Duodenal mucosa (tissue), 2 donors: Measurements from ENCODE around the gene ZNF750.
A peak's percentile ranks its signal among the peaks of the same experiment; 100 is the strongest.

Experiments
- H3K27ac ChIP-seq: one replicate; pipeline ENCODE4 v1.7.0; 2013; ENCODE audit warnings: low read depth, low read length
- H3K27me3 ChIP-seq, 2 donors: one replicate each; pipeline ENCODE4 v1.7.0; 2013; ENCODE audit warnings: low read length in 2 of 2, control low read depth in 1 of 2; ENCODE audit not compliant: insufficient read depth in 2 of 2, control insufficient read depth in 1 of 2
- H3K36me3 ChIP-seq, 2 donors: one replicate each; pipeline ENCODE4 v1.7.0; 2013; ENCODE audit warnings: low read length in 2 of 2, control low read depth in 1 of 2; ENCODE audit not compliant: insufficient read depth in 2 of 2, control insufficient read depth in 1 of 2
- H3K4me1 ChIP-seq, 2 donors: one replicate each; pipeline ENCODE4 v1.7.0; 2013; ENCODE audit warnings: low read length in 2 of 2, control low read depth in 1 of 2; ENCODE audit not compliant: insufficient read depth in 2 of 2, control insufficient read depth in 1 of 2
- H3K4me3 ChIP-seq, 2 donors: one replicate each; pipeline ENCODE4 v1.7.0; 2013; ENCODE audit warnings: low read length in 2 of 2, low read depth in 1 of 2
- H3K9ac ChIP-seq, 2 donors: one replicate each; pipeline ENCODE4 v1.7.0; 2013; ENCODE audit warnings: low read length in 2 of 2, low read depth in 1 of 2
- H3K9me3 ChIP-seq, 2 donors: one replicate each; pipeline ENCODE4 v1.7.0; 2013; ENCODE audit warnings: low read length in 2 of 2, control low read depth in 1 of 2; ENCODE audit not compliant: control insufficient read depth in 1 of 2

ZNF750 gene

GRCh38 chr17:82845163-82845807, 5.5 kb upstream of the ZNF750 start:
- no peak overlapping the region for H3K9ac ChIP-seq
- H3K27ac ChIP-seq = no peak overlapping the region
- H3K27me3 ChIP-seq = no peaks in the 10 kb centered on the region
- no peak overlapping the region for H3K4me3 ChIP-seq
- no peaks in the 10 kb centered on the region for H3K36me3 ChIP-seq
- H3K4me1 ChIP-seq = peaks cover 0 to 4% of the 10 kb centered on the region in 2 donors
- H3K9me3 ChIP-seq = no peaks in the 10 kb centered on the region

DNA sequence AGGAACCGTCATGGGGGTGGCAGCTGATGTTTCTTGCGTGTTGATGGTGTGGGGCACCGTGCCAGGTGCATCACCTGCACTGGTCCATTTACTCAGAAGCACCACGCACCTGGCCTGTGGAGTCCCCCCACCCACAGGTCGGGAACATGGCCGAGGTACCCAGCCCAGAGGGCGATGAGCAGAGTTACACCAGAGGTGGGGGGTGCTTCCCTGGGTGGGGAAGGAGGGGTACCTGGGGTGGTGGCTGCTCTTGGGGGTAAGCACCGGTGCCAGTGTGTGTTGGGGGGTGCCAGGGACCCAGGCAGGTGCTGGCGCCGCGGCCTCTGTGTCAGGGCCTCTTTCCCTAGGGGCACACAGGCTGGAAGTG, 5.0 kb upstream of the ZNF750 start:
- Histone ChIP-seq H3K27ac (no peak overlapping the region), H3K4me3 (no peak overlapping the region), H3K9ac (no peak overlapping the region), H3K36me3 (no peaks in the 10 kb centered on the region), H3K4me1 (peaks cover 0 to 4% of the 10 kb centered on the region in 2 donors), H3K9me3 (no peaks in the 10 kb centered on the region), H3K27me3 (no peaks in the 10 kb centered on the region)

DNA sequence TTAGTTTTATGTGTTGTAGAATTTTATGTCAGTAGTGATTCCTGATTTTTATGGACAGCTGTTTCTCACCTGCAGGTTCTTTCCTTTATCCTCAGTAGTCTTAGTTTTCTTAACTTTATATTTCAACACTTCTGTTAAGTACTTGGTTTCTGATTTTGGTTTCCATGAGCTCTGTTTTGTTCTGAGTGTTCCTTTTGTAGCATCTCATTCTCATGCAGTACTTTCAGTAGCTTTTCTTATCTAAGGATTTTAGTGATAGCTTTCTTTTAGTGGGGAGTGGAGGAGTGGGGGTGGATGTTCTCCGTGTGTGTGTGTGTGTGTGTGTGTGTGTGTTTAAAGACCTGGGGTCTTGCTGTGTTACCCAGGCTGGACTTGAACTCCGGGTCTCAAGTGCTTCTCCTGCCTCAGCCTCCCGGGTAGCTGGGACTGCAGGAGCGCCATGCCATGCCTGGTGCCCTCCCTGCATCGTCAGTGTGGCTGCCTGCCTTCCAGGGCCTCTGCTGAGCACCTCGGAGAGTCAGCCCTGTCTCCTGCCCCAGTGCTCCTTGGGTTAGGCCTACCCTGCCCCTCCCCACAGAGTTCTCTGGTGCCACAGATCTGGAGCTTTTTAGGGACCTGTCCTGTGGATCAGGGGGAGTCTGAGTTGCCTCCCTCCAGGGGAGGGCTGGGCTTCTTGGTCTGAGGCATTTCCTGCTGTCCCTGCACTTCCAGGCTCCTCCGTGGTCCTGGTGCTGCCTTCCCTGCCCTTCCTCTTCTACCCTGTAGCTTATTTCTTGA, 4.3 kb upstream of the ZNF750 start:
- Histone ChIP-seq H3K36me3 (no peaks in the 10 kb centered on the region), H3K27me3 (no peaks in the 10 kb centered on the region), H3K4me1 (peaks cover 0 to 4% of the 10 kb centered on the region in 2 donors), H3K9me3 (no peaks in the 10 kb centered on the region), H3K27ac (no peak overlapping the region), H3K9ac (no peak overlapping the region), H3K4me3 (no peak overlapping the region)

DNA sequence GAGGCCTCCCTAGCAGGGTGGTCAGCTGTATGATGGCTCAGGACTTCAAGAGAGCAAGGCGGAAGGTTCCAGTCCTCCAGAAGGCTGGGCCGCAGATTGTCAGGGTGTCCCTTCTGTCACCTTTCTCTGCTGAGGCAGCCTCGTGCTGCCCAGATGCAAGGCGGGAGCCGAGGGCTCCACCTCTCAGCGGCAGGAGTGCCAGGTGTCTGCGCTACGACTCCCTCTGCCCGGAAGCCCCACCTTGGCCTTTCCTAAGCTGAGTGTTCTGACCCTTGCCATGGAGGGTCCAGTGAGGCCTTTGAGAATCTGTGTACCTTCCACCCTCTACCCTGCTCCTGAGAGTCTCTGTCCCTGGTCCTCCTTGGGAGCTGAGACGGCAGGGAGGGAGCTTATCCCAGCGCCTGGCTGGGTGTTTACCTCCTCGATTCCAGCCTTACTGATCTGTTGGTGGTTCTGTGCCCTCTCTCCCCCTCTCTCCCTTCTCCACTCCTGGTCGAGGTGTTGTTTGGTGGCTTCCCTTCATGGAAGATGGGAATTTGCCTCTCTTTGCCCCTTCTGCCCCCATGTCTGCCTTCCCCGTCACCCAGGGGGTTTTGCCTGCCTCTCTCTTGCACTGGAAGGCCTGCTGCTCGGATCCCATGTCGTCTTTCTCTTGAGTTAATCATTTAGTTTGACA, 2.2 kb upstream of the ZNF750 start:
- H3K9me3 ChIP-seq = no peaks in the 10 kb centered on the region
- H3K27ac ChIP-seq = no peak overlapping the region
- H3K36me3 ChIP-seq = no peaks in the 10 kb centered on the region

GRCh38 chr17:82840431-82840831, 609 bp upstream of the ZNF750 start:
- H3K36me3 ChIP-seq = no peaks in the 10 kb centered on the region
- no peak overlapping the region for H3K4me3 ChIP-seq
- no peak overlapping the region for H3K9ac ChIP-seq
- peaks cover 9 to 11% of the 10 kb centered on the region in 2 donors for H3K4me1 ChIP-seq
- no peaks in the 10 kb centered on the region for H3K9me3 ChIP-seq
- no peak overlapping the region for H3K27ac ChIP-seq
- H3K27me3 ChIP-seq = no peaks in the 10 kb centered on the region

More for the DNA sequence above, 2.2 kb upstream of the ZNF750 start:
- H3K27me3 ChIP-seq = no peaks in the 10 kb centered on the region
- no peak overlapping the region for H3K9ac ChIP-seq
- H3K4me3 ChIP-seq = no peak overlapping the region
- H3K4me1 ChIP-seq = peaks cover 6 to 11% of the 10 kb centered on the region in 2 donors

GRCh38 chr17:82838386-82839063, 1.3 kb downstream of the ZNF750 start:
- Histone ChIP-seq H3K9me3 (no peaks in the 10 kb centered on the region), H3K4me3 (no peak overlapping the region), H3K9ac (no peak overlapping the region), H3K27me3 (no peaks in the 10 kb centered on the region), H3K36me3 (peaks cover 0 to under 1% of the 10 kb centered on the region in 2 donors), H3K27ac (no peak overlapping the region), H3K4me1 (peaks cover 9 to 11% of the 10 kb centered on the region in 2 donors)

GRCh38 chr17:82837586-82838320, 2.1 kb downstream of the ZNF750 start:
- Histone ChIP-seq H3K4me1 (peaks cover 9 to 11% of the 10 kb centered on the region in 2 donors), H3K36me3 (peaks cover 0 to 7% of the 10 kb centered on the region in 2 donors), H3K9me3 (no peaks in the 10 kb centered on the region), H3K4me3 (no peak overlapping the region), H3K9ac (peak overlapping the region in 1 of 2 donors; percentile 4), H3K27me3 (no peaks in the 10 kb centered on the region), H3K27ac (no peak overlapping the region)

GRCh38 chr17:82836823-82837357, 2.9 kb downstream of the ZNF750 start:
- no peak overlapping the region for H3K9ac ChIP-seq

GRCh38 chr17:82835766-82836512, 3.9 kb downstream of the ZNF750 start:
- Histone ChIP-seq H3K36me3 (peaks cover 5 to 7% of the 10 kb centered on the region in 2 donors), H3K27me3 (no peaks in the 10 kb centered on the region), H3K4me3 (no peak overlapping the region), H3K9me3 (no peaks in the 10 kb centered on the region), H3K27ac (no peak overlapping the region), H3K9ac (no peak overlapping the region), H3K4me1 (peaks cover 9 to 11% of the 10 kb centered on the region in 2 donors)

More at GRCh38 chr17:82836823-82837357, 2.9 kb downstream of the ZNF750 start:
- Histone ChIP-seq H3K36me3 (peaks cover 0 to 7% of the 10 kb centered on the region in 2 donors), H3K4me3 (no peak overlapping the region), H3K27me3 (no peaks in the 10 kb centered on the region), H3K27ac (no peak overlapping the region), H3K4me1 (peaks cover 9 to 11% of the 10 kb centered on the region in 2 donors), H3K9me3 (no peaks in the 10 kb centered on the region)
